Prostate gland (tissue), 2 donors: ENCODE data around the gene PRR5.

ENCODE experiments used
- CTCF ChIP-seq, 4 experiments: fragments of 200-600 bp in 2 of 4; fragments of 450-650 bp in 2 of 4; sonication (generic) in 2 of 4; IDR thresholded peaks; 1 replicate in 3 of 4; 2 replicates in 1 of 4; pipeline ENCODE4 v1.5.1; 2016 to 2019; ENCODE audit warnings: antibody characterized with exemption in 4 of 4, mild to moderate bottlenecking in 2 of 4, moderate library complexity in 2 of 4
- POLR2A ChIP-seq: fragments of 450-650 bp; IDR thresholded peaks from one replicate; pipeline ENCODE4 v1.6.1; 2016; ENCODE audit warnings: antibody characterized with exemption, mild to moderate bottlenecking
- POLR2AphosphoS5 ChIP-seq: sonication (generic); formaldehyde crosslinking; IDR thresholded peaks from one replicate; pipeline ENCODE4 v1.6.1; 2017; ENCODE audit warnings: antibody characterized with exemption

- TF ChIP-seq CTCF (IDR thresholded peaks at IDR 0.05) (no peak), POLR2AphosphoS5 (no peak), POLR2A (no peak)
Observed at GRCh38 chr22:44658311-44658953, 43.6 kb upstream of the PRR5 start.
